GM21529 (cell line): ENCODE results near the gene SPATA33.

Experiments used
- ATAC-seq: cut with Tn5 transposase; IDR thresholded peaks from one replicate; pipeline ENCODE4 v1.9.1; 2021; ENCODE audit not compliant: unreplicated experiment

SPATA33 gene

DNA sequence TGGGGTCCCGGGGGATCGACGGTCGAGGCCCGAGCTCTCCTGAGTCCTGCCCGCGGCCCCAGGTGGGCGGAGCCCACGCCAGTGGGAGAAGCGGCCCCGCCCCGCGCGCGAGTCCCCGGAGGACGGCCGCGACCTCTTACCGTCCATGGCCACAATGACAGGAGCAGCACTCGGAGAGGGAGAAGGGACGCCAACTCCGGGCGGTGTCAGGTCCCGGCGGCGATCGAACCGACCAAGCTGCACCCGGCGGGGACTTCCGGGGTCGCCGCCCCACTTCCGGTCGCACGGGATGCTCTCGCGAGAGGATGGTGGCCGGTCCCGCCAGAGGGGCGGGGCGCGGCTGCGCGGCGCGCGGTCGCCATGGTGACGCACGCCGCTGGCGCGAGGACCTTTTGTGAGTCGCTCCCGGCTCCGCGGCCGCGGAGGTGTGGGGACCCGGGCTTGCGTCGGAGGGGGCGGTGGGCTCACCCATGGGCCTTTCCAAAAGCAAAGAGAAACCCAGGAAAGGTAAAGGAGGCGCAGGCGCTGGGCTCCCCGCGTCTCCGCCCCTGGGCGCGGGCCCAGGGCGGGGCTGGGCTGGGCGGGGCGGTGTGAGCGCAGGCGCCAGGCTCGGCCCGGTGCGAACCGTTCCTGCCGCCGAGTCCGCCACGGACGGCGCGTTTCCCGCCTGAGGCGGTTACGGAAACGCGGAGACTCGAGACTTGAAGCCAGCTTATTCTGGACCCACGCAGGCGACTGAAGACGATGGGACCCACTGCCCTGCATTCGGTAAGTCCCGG lies at the start of gene SPATA33, which contains the start of gene CHMP1A:
SPATA33 (plus strand) TSS at position 395 of the 779 bp plus-strand sequence; CDS start at position 471, 76 bp downstream.
CHMP1A (minus strand) TSS at position 267 of the 779 bp plus-strand sequence; CDS start at position 147, 120 bp downstream.
- peak; percentile 88 for ATAC-seq

DNA sequence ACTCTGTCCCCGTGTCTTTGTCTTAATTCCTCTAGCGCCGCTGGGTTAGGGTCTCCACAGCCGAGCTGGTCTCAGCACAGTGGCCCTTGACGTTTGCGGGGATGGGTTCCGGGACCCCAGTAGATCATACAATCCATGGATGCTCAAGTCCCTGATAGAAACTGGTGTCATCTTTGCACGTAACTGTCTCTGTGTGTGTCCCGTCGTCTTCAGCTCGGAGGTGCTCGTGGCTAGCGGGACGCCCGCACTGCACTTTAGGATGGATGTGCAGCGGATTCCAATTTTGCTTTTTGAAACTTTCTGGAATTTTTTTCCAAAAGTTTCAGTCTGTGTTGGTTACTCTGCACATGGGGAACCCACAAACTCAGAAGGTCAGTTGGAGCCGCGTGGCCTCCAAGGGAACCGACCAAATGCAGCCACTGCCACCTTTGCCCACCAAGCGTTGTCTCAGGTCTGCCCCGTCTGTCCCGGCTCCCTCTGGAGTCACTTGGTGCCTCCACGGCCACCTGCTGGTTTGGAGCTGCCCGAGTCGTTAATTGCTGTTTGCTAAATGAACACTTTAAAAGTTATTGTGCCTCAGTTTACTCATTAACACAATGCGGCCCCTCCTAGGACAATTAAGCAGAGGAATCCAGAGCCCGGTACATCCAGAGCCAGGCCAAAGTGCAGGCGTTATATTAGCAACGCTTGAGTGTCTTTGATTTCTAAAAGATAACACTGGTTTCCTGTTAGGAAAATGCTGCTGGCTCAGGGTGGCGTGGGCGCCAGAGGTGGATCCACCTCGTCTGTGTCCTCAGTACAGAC lies 49.5 kb upstream of the SPATA33 start:
- ATAC-seq, result no peak

DNA sequence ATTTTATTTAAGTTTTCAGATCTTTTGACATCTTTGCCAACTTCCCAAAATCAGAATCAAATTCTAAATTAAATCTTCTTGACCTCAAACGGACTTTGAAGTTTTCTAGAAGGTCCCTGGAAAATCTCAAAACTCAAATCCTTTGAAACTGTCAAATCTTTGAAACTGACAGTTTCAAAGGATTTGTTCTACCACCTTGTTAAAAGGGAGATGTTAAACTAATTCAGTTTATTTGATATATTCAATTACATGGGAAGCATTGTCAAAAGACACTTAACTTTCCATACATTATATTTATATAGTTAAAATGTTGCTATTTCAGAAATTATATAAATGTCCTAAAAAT lies 47.6 kb upstream of the SPATA33 start:
- no peak for ATAC-seq

DNA sequence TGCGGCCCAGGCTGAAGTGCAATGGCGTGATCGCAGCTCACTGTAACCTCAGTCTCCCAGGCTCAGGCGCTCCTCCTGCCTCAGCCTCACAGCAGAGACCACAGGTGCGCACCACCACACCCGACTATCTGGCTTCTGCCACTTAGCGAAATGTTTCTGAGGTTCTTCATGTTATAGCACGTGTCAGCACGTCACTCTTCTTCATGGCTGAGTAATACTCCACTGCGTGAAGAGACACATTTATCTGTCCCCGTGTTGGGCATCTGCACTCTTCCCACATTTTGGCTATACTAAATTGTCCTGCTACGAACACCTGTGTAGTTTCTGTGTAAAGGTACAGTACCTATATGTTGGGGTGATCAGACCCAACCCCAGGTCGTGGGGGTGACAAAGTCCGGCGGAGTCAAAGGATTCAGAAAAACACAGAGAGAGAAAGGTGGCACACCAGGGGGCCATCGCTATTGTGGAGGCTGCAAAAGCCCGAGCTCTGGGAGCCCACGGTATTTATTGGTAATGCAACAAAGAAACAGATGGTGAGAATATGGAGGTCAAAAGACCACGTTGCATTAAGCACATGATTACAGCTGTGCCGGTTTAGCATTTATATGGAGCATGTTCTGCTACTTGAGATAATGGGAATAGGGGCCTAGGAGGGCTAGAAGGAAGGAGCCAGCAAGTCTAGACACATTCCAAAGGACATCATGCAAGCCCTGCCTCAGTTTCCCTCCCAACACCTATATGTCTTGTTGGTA lies 45.0 kb upstream of the SPATA33 start:
- no peak for ATAC-seq

DNA sequence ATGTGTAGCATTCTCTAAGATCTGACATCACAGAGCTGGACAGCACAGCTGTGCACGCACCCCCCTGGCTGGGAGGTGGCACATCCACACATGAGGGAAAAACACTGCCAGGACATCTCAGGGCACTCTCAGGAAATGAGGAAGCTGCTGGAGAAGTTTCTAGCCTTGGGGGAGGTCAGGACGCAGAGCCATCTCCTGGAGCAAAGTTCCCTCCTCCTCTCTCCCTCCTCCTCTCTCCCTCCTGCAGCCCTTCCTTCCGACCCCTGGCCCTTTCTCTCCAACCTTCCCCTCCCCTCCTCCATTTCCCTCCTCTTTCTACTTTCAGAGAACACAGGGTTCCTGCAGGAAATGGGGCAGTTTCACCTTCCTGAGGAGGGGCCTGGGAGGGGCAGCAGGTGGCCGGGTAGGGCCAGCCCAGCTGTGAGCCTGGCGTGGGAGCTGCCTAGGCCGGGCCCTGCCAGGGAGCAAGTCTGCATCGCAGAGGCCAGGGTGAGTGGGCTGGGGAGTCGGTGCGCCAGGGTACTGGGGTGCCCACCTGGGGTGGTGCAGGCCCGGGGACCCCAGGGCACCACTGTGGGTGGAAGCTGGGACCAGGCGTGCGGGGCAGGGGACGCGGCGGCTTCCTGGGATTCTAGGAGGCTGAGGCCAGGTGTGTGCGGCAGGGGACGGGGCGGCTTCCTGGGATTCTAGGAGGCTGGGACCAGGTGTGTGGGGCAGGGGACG lies 44.2 kb upstream of the SPATA33 start, which contains the start of gene DPEP1:
DPEP1 (plus strand) TSS at position 412 of the 723 bp plus-strand sequence. CDS start 16,769 bp downstream, outside the sequence.
- no peak for ATAC-seq

DNA sequence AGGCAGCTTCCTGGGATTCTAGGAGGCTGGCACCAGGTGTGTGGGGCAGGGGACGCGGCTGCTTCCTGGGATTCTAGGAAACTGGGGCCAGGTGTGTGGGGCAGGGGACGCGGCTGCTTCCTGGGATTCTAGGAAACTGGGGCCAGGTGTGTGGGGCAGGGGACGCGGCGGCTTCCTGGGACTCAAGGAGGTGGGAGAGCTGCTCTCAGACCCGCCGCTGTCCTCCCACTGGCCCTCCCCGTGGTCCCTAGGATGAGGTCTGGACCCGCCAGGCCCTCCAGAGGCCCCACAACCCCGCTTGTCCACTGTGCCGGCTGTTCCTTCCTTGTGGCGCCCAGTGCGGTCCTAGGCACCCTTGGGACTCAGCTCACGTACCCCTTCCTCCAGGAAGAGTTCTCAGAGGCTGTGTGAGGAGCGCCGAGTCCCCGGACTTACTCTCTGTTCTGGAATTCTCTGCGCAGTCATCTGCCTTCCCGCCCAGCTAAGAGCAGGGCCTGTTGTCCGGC lies 43.6 kb upstream of the SPATA33 start:
- no peak for ATAC-seq

DNA sequence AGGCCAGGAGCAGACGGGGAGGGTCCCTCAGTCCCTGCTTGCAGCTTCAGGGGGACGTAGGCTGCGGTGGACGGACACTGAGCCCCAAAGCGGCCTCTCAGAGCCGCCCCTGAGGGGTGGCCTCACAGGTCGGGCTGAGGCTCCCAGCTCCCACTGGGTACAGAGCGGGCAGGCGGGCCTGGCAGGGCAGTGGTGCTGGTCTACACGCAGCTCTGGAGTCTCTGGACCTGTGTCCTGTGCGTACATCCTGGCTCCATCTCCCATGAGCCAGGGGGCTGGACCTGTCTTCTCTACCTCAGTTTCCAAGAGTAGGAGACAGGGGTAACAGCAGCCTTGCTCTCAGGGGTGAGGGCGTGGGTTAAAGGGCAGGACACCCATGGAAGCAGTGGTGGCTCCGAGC lies 42.5 kb upstream of the SPATA33 start:
- no peak for ATAC-seq

DNA sequence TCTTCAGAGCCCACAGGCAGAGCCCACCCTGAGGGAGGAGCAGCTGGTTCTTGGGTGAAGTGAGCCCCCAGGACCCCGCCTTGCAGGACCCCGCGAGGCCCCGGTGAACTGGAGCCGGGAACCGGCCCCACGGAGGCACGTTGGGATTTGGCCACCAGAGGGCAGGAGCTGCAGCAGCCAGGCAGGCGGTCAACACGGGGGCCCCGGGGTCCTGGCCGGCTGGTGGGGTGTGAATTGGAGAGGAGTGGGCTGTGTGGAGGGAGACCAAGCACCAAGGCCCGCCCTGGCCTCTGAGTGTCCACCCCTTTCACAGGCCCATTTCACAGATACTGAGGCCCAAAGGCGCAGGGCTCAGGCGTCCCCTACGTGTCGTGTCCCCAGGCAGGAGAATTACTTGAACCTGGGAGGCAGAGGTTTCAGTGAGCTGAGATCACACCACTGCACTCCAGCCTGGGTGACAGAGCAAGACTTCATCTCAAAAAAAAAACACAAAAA lies 42.0 kb upstream of the SPATA33 start:
- ATAC-seq, result no peak

DNA sequence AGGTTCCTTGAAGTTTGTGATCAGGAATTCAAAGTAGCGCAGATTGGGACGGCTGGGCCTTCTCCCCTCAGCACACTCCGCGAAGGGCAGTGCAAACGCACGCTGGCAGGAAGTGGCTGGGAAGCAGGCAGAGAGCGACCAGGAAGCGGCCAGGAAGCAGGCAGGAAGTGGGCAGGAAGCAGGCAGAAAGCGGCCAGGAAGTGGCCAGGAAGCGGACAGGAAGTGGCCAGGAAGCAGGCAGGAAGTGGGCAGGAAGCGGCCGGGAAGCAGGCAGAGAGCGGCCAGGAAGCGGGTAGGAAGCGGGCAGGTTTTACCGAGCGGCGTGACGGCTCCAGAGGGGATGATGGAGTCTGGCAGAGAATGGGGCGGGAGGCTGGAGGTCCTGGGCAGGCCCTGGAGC lies 41.0 kb upstream of the SPATA33 start:
- ATAC-seq, result no peak

DNA sequence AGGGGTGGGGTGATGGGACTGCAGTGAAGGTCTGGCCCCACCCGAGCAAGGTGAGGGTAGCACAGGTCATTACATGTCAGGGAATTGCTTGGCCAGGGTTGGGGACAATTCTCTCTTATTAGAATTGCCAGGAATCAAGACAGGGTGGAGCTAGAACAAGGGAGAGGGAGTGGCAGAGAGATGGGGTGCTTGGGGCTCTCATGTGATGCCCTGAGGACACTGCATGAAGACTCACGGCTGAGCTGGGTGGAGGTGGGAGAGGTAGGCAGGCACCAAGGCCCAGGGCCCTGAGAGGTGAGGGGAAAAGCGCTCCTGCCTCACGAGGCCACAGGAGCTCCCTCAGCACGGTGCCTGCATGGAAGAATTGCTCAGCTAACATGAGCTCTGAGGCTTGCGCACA lies 40.6 kb upstream of the SPATA33 start:
- no peak for ATAC-seq

DNA sequence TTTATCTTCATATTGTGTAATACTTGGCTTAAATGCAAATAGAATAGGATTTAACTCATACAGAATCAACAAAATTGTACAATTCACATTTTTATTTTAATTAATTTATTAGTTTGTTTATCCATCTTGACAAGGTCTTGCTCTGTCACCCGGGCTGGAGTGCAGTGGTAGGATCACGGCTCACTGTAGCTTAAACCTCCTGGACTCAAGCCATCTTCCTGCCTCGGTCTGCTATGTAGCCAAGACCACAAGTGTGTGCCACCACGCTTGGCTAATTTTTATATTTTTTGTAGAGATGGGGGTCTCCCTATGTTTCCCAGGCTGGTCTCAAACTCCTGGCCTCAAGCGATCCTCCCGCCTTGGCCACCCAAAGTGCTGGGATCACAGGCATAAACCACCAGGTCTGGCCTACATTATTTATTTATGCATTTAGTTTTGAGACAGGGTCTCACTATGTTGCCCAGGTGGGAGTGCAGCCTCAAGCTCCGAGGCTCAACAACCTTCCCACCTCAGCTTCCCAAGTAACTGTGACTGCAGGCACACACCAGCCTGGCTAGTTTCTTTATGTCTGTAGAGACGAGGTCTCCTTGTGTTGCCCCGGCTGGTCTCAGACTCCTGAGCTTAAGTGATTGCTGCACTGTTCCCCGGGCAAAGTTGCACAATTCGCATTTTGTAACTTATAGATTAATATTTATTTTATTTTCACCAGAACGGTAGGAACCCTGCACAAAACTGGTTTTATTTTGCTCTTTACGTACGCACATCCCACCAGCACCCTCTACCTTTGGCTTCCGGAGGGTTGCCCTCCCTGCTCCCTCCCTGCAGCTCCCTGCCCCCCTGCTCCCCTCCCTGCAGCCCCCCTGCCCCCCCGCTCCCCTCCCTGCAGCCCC lies 39.3 kb upstream of the SPATA33 start:
- no peak for ATAC-seq

DNA sequence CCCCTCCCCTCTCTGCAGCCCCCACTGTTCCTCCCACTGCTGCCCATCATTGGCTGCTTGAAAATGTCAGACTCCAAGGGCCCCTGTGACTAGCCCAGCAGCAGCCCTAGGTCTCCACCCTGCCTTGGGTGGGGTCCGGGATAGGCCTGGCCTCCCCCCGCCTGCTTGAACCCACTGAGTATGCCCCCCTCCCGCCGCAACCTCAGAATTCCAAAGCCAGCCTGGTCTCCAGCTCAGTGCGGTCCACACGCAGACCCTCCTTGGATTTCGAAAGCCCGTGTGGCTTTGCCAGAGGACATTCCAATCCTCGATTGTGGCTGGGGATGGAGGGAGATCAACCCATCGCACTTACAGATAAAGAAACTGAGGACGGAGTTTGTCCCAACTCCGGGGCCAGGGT lies 37.8 kb upstream of the SPATA33 start:
- no peak for ATAC-seq

DNA sequence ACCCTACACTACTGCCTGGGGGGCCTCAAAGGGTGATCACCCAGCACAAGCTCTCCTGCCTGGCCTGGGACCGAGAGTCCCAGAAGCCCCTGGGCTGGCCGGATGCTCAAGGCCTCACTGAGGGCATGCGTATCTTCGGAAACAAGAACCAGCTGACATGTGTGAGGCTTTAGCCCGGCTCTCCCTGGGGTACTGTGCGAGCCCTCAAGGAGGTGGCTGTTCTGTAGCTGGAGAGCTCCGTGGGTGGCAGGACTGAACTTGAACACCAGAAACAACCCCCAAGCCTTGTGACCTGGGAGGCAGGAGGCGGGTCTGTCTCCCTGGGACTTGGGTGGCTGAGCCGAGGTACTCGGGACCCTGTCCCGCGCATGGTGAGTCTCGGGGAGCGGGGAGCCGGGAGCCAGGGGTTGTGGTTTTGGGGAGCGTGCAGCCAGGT lies 37.2 kb upstream of the SPATA33 start:
- no peak for ATAC-seq

DNA sequence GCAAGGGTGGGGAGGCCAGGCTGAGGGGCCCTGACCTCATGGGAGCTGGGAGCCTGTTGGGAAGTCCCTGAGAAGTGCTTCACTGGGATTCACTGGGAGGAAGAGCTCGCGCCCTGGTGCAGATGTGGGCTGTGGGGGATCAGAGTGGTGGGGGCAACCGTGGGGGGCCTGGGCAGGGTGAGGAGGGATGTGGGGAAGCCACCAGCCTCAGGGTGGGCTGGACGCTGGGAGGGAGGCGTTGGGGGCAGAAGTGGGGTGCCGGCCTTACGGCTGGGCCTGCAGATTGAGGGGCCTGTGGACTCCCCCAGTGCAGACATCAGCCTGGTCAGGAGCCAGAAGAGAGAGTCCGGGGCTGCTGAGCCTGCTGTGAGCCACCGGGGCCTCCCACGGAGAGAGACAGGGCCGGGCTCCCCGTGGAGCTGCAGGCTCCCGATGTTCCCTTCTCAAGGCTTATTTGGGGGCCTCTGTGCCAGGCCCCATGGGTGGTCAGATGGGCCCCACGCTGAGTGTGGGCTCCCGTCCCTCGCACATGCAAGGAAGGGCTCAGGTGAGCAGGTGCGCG lies 36.4 kb upstream of the SPATA33 start:
- no peak for ATAC-seq

DNA sequence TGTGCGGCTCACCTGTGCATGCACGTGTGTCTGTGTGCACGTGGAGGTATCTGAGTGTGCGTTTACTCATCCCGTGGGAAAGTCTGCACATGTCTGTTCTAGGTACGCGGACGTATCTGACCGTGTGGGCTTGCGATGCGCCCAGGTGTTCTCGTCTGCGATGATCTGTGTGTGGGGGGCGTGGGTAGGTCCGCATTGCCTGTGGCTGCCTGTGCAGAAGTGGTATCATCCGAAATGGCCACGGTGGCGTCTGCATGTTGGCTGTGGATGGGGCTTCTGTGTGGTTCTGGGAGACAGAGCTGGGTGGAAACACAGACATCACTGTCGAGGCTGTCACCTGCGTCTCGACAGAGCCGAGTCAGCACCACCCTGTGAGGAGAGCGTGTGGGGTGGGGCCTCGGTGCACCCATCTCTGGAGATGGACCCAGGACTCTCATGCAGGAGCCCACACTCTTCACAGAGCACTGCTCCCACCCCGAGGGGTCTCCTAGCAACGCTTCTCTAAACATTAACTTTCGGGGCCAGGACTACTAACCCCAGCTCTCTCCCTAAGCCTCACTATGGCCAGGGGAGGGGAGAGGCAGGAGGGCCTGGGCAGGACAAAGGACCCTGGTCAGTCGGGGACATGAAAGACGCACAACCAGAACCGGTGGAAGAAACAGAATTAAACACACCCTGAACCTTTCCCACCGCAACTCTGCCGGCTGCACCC lies 35.8 kb upstream of the SPATA33 start:
- no peak for ATAC-seq

DNA sequence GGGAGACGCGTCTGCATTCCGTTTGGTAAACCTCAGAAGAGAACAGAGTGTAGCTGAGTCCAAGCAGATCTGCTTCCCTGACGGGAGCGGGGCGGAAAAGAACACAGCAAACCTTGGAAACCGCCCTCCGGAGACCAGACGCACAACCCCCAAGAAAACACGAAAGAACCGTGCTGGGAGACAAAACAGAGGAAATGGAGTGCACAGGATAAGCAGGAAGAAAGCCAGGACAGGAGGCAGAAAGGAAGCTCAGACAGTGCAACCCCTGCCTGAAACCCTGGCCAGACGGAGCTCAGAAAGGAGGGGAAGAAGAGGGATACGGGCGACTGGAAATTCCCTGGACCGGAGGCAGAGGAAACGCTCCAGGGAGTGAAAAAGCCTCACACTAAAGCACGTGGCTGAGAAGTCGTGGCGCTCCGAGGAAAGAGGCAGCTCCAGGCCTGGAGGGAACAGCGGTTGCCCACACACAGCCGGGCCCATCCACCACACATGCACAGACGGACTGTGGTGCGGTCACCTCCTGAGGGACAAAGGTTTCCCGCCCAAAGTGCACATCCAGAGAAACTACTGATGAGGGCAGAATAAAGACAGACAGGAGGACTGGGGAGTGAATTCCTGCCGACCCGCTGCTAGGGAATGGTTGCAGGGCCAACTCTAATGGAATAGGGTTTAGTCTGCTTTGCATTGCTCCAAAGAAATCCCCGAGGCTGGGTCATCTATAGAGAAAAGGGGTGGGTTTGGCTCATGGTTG lies 34.0 kb upstream of the SPATA33 start:
- ATAC-seq, result no peak
